Smooth muscle cell (in vitro differentiated cells): ENCODE results near the gene INSC. TPM values are rescaled to one million over a fixed set of nuclear protein-coding genes. Genes with fewer than 3 reads are reported as not detected.

Experiments
- DNase-seq: peaks from one replicate; lab custom pipeline; 2025; ENCODE audit not compliant: unreplicated experiment; lab: John Stamatoyannopoulos, UW
- H2AFZ ChIP-seq: fragments of 200-600 bp; sonication (generic); 2 replicates; pipeline ENCODE4 v1.6.0; 2016; ENCODE audit warnings: antibody characterized with exemption, low read depth, mild to moderate bottlenecking
- H3F3A ChIP-seq: fragments of 200-600 bp; sonication (generic); 2 replicates; pipeline ENCODE4 v1.6.0; 2017; ENCODE audit warnings: antibody characterized with exemption, low read depth
- H3K27ac ChIP-seq: fragments of 200-600 bp; sonication (generic); 2 replicates; pipeline ENCODE4 v1.5.1; 2016; ENCODE audit warnings: low read depth, mild to moderate bottlenecking
- H3K27me3 ChIP-seq: fragments of 200-600 bp; sonication (generic); 2 replicates; pipeline ENCODE4 v1.6.1; 2016; ENCODE audit warnings: low read depth, mild to moderate bottlenecking
- H3K36me3 ChIP-seq: fragments of 200-600 bp; sonication (generic); 2 replicates; pipeline ENCODE4 v1.5.1; 2016; ENCODE audit warnings: low read depth
- H3K4me1 ChIP-seq: fragments of 200-600 bp; sonication (generic); 2 replicates; pipeline ENCODE4 v1.5.1; 2016; ENCODE audit warnings: low read depth
- H3K4me2 ChIP-seq: fragments of 200-600 bp; sonication (generic); 2 replicates; pipeline ENCODE4 v1.6.0; 2016; ENCODE audit warnings: mild to moderate bottlenecking
- H3K4me3 ChIP-seq: fragments of 200-600 bp; sonication (generic); 2 replicates; pipeline ENCODE4 v1.5.1; 2016; ENCODE audit warnings: mild to moderate bottlenecking
- H3K79me2 ChIP-seq: fragments of 200-600 bp; sonication (generic); 2 replicates; pipeline ENCODE4 v1.6.0; 2016; ENCODE audit warnings: low read depth, mild to moderate bottlenecking
- H3K9ac ChIP-seq: fragments of 200-600 bp; sonication (generic); 2 replicates; pipeline ENCODE4 v1.6.0; 2016; ENCODE audit warnings: low read depth
- H3K9me3 ChIP-seq: fragments of 200-600 bp; sonication (generic); replicated peaks from 2 replicates; pipeline ENCODE4 v1.5.1; 2016; ENCODE audit warnings: low read depth
- H4K20me1 ChIP-seq: fragments of 200-600 bp; sonication (generic); 2 replicates; pipeline ENCODE4 v1.6.0; 2016; ENCODE audit warnings: low read depth
- WGBS: methylation state at CpG from one replicate; pipeline ENCODE4 v1.1.7; 2016; ENCODE audit warnings: low lambda C conversion rate; 5-methylcytosine and 5-hydroxymethylcytosine counted together
- polyA plus RNA-seq: library from polyadenylated mRNA; unstranded; fragments of >200 nt; fragmentation: Nextera tagmentation; extraction: Ambion mirVana; gene quantifications from 2 replicates; pipeline ENCODE4 v1.2.1, GENCODE V29; 2016
- total RNA-seq: library from RNA; depleted of rRNA; stranded (reverse); fragments of >200 nt; gene quantifications from 2 replicates; pipeline ENCODE4 v1.2.3, GENCODE V29; 2014
- TF ChIP-seq, protein P1 (sequence below): fragments of 200-600 bp; sonication (generic); IDR thresholded peaks from 2 replicates; pipeline ENCODE4 v1.5.1; 2017; ENCODE audit warnings: borderline replicate concordance, mild to moderate bottlenecking, antibody characterized with exemption; ENCODE audit not compliant: insufficient read depth, poor library complexity, severe bottlenecking

The INSC gene
- total and polyA plus RNA-seq, 2 experiments from 2014 or later, result not detected

DNA sequence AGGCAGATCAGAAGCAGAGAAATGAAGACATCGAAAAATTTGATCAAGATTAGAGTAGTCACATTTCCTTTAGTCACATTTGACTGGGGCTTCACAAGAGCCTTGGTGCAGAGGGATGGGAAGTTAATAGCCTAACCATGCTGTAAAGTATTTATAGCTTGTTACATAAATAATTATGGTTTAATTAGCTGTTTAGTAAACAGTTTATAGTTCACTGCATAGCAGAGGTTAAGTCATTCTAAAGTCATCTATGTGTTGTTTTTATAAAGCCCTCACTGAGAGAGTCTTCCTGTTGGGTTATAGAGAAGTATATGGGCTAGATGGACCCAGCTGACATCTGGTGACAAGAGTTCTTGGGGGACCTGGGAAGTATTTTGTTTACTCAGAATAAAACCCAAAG lies 47.1 kb downstream of the INSC start:
- no peaks in the 10 kb centered on the region for H3F3A ChIP-seq
- peaks cover 6% of the 10 kb centered on the region for H3K27me3 ChIP-seq
- H3K79me2 ChIP-seq, result no peaks in the 10 kb centered on the region
- H3K9me3 ChIP-seq, result no peaks in the 10 kb centered on the region
- H3K36me3 ChIP-seq, result no peaks in the 10 kb centered on the region
- H3K4me1 ChIP-seq, result no peaks in the 10 kb centered on the region
- H3K9ac ChIP-seq, result no peak overlapping the region
- H3K27ac ChIP-seq, result no peak overlapping the region
- H3K4me2 ChIP-seq, result no peak overlapping the region
- no peak overlapping the region for H2AFZ ChIP-seq
- 73% methylated on average over 1 of the region's 1 CpG for WGBS
- no peaks in the 10 kb centered on the region for H4K20me1 ChIP-seq
- DNase-seq, result no peak
- TF ChIP-seq, protein P1, sequence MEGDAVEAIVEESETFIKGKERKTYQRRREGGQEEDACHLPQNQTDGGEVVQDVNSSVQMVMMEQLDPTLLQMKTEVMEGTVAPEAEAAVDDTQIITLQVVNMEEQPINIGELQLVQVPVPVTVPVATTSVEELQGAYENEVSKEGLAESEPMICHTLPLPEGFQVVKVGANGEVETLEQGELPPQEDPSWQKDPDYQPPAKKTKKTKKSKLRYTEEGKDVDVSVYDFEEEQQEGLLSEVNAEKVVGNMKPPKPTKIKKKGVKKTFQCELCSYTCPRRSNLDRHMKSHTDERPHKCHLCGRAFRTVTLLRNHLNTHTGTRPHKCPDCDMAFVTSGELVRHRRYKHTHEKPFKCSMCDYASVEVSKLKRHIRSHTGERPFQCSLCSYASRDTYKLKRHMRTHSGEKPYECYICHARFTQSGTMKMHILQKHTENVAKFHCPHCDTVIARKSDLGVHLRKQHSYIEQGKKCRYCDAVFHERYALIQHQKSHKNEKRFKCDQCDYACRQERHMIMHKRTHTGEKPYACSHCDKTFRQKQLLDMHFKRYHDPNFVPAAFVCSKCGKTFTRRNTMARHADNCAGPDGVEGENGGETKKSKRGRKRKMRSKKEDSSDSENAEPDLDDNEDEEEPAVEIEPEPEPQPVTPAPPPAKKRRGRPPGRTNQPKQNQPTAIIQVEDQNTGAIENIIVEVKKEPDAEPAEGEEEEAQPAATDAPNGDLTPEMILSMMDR, result no peak
- H3K4me3 ChIP-seq, result no peak overlapping the region

DNA sequence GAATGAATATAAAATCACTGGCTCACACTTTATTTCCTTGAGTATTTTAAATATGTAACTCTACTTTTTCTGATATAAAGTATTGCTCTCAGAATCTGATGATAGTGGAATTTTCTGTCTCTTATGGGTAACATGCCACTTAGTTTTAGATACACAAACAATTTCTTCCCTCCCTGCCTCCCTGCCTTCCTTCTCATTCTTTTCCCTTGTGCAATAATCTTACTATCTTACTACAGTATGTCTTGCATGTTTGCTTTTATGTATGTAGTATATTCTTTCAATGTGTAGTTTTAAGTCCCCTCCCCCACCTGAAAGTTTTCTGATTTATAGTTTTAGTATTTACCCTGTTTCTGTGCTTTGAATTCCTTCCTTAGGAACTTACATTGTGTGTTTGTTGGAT lies 48.4 kb downstream of the INSC start:
- DNase-seq, result no peak
- H3K4me3 ChIP-seq, result no peak overlapping the region
- no peak overlapping the region for H3K27ac ChIP-seq
- no peaks in the 10 kb centered on the region for H3K79me2 ChIP-seq
- TF ChIP-seq, protein P1, result no peak
- H3F3A ChIP-seq, result no peaks in the 10 kb centered on the region
- H3K9ac ChIP-seq, result no peak overlapping the region
- no peak overlapping the region for H2AFZ ChIP-seq
- H3K4me2 ChIP-seq, result no peak overlapping the region
- H4K20me1 ChIP-seq, result no peaks in the 10 kb centered on the region
- H3K27me3 ChIP-seq, result peaks cover 6% of the 10 kb centered on the region
- H3K9me3 ChIP-seq, result no peaks in the 10 kb centered on the region
- no peaks in the 10 kb centered on the region for H3K4me1 ChIP-seq
- H3K36me3 ChIP-seq, result no peaks in the 10 kb centered on the region

DNA sequence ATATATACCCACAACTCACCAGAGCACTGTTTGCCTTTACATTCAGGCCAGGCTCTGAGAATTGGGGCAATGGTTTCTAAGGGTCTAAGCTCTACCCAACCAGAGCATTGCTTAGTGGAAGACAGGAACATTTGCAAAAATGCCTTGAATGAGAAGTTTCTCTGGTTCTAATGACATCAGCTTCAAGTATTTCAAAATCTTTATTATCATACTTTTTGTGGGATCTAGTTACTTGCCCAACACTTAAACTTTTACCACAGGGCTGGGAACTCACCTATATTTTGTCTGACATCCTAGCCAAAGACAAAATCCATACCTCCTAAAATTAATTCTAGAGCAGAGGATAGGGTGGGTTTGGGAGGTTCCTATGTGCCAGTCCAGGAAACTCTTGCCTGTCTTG lies 51.5 kb downstream of the INSC start:
- H3K4me3 ChIP-seq, result no peak overlapping the region
- no peaks in the 10 kb centered on the region for H3K36me3 ChIP-seq
- no peaks in the 10 kb centered on the region for H3K4me1 ChIP-seq
- TF ChIP-seq, protein P1, result no peak
- H3K27ac ChIP-seq, result no peak overlapping the region
- H2AFZ ChIP-seq, result no peak overlapping the region
- DNase-seq, result no peak
- H3K79me2 ChIP-seq, result no peaks in the 10 kb centered on the region
- no peaks in the 10 kb centered on the region for H3F3A ChIP-seq
- no peaks in the 10 kb centered on the region for H3K27me3 ChIP-seq
- H3K4me2 ChIP-seq, result no peak overlapping the region
- H4K20me1 ChIP-seq, result no peaks in the 10 kb centered on the region
- H3K9ac ChIP-seq, result no peak overlapping the region
- no peaks in the 10 kb centered on the region for H3K9me3 ChIP-seq

DNA sequence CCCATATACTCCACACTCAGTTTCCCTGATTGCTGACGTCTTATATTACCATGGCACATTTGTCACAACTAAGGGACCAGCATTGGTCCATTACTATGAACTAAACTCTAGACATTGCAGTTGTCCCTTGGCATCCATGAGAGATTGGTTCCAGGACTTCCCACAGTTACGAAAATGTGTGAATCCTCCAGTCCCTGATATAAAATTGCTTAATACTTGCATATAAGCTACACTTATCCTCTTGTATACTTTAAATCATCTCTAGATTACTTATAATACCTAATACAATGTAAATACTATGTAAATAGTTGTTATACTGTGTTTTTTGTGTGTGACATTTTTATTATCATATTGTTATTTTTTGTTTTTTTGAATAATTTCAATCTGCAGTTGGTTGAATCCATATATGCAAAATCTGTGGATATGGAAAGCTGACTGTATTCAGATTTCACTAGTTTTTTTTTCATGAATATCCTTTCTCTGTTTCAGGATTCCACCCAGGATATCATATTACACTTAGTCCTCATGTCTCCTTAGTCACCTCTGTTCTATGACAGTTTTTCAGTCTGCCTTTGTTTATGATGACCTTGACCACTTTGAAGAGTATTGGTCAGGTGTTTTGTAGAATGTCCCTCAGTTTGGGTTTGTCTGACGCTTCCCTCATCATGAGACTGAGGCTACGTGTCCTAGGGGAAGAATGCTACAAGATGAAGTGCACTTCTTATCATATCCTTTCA lies 55.3 kb downstream of the INSC start:
- 90% methylated on average over 4 of the region's 4 CpGs for WGBS
- no peaks in the 10 kb centered on the region for H3K4me1 ChIP-seq
- no peak overlapping the region for H3K4me2 ChIP-seq
- no peaks in the 10 kb centered on the region for H3F3A ChIP-seq
- no peaks in the 10 kb centered on the region for H3K36me3 ChIP-seq
- H3K9ac ChIP-seq, result no peak overlapping the region
- H2AFZ ChIP-seq, result no peak overlapping the region
- no peak for DNase-seq
- no peaks in the 10 kb centered on the region for H3K79me2 ChIP-seq
- no peak overlapping the region for H3K27ac ChIP-seq
- TF ChIP-seq, protein P1, result no peak
- no peaks in the 10 kb centered on the region for H4K20me1 ChIP-seq
- peaks cover 16% of the 10 kb centered on the region for H3K27me3 ChIP-seq
- H3K4me3 ChIP-seq, result no peak overlapping the region
- no peaks in the 10 kb centered on the region for H3K9me3 ChIP-seq
